Measurements from ENCODE around the gene TGFBI. TPM values are rescaled to one million over a fixed set of nuclear protein-coding genes. Genes with fewer than 3 reads are reported as not detected.

TGFBI gene
- total and polyA plus RNA-seq, 12 donors: 26.8 to 200 (median 104) TPM

DNA sequence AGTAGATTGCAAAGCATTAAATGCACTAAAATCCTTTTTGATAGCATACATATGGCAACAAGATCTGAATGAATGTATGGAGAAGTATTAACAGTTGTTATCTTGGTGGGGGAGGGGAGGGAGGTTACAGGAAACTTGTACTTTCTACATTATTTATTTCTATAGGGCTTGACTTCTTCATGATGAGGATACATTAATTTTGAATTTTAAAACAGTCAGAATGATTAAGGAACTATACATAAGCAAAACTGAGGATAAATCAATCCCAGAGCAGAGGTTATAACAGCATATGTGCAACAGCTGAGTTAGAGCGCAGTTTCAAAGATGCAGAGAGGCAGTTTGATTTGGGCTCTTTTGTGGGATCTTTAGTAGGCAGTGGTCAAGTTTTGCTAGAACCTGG, 80.0 kb downstream of the TGFBI start:
- intact Hi-C loops (cut with DNase I): no loop called here
- H3K4me3 ChIP-seq: no peak overlapping the region
- 93 to 100% (median 100%) methylated on average over 1 of the region's 1 CpG for WGBS, 4 donors

GRCh38 chr5:136109453-136110135, 80.8 kb downstream of the TGFBI start:
- intact Hi-C loops (cut with DNase I): no loop called here

More for the DNA sequence above, 80.0 kb downstream of the TGFBI start:
- TF ChIP-seq POLR2A (IDR thresholded peaks at IDR 0.05): no peak
- TF ChIP-seq, protein P1, sequence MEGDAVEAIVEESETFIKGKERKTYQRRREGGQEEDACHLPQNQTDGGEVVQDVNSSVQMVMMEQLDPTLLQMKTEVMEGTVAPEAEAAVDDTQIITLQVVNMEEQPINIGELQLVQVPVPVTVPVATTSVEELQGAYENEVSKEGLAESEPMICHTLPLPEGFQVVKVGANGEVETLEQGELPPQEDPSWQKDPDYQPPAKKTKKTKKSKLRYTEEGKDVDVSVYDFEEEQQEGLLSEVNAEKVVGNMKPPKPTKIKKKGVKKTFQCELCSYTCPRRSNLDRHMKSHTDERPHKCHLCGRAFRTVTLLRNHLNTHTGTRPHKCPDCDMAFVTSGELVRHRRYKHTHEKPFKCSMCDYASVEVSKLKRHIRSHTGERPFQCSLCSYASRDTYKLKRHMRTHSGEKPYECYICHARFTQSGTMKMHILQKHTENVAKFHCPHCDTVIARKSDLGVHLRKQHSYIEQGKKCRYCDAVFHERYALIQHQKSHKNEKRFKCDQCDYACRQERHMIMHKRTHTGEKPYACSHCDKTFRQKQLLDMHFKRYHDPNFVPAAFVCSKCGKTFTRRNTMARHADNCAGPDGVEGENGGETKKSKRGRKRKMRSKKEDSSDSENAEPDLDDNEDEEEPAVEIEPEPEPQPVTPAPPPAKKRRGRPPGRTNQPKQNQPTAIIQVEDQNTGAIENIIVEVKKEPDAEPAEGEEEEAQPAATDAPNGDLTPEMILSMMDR (IDR thresholded peaks at IDR 0.05): no peak
- Histone ChIP-seq H3K36me3 (replicated peaks in 1 of 2) (no peaks in the 10 kb centered on the region), H3K27me3 (no peaks in the 10 kb centered on the region), H3K9me3 (replicated peaks in 1 of 3) (no peaks in the 10 kb centered on the region), H3K4me1 (replicated peaks in 1 of 2) (no peaks in the 10 kb centered on the region), H3K27ac (no peak overlapping the region)
- DNase-seq: no peak

More at GRCh38 chr5:136109453-136110135, 80.8 kb downstream of the TGFBI start:
- Histone ChIP-seq H3K4me1 (replicated peaks in 1 of 2) (no peaks in the 10 kb centered on the region), H3K27ac (no peak overlapping the region), H3K27me3 (no peaks in the 10 kb centered on the region), H3K4me3 (no peak overlapping the region), H3K9me3 (replicated peaks in 1 of 3) (no peaks in the 10 kb centered on the region), H3K36me3 (replicated peaks in 1 of 2) (no peaks in the 10 kb centered on the region)
- TF ChIP-seq POLR2A (IDR thresholded peaks at IDR 0.05): no peak
- TF ChIP-seq, protein P1 (IDR thresholded peaks at IDR 0.05): no peak
- no peak for DNase-seq
- WGBS, 4 donors: 89 to 92% (median 90%) methylated on average over 5 of the region's 5 CpGs

Small RNA genes within 50 kb of the gene (small RNA-seq; reads per million reads assigned to genes)
- 0.33 to 0.71 reads per million in 2 donors for gene VTRNA2-1

Other genes with a start within 250 kb of the TGFBI start
- gene SLC25A48, start 194.3 kb upstream of the TGFBI start, total RNA-seq: not detected
- not detected for gene SLC25A48, start 194.3 kb upstream of the TGFBI start, polyA plus RNA-seq
- not detected for gene IL9, start 133.1 kb upstream of the TGFBI start, total RNA-seq
- gene IL9, start 133.1 kb upstream of the TGFBI start, polyA plus RNA-seq: not detected
- gene LECT2, start 74.0 kb upstream of the TGFBI start, total RNA-seq: not detected
- not detected for gene LECT2, start 74.0 kb upstream of the TGFBI start, polyA plus RNA-seq
- 10 to 100 TPM; 27.4 to 76.6 (median 54.7) TPM for gene SMAD5, start 103.9 kb downstream of the TGFBI start, total RNA-seq
- gene SMAD5, start 103.9 kb downstream of the TGFBI start, polyA plus RNA-seq: 10 to 100 TPM in 1 of 3 donors, 1 to 10 TPM in 2; 6.4 to 31.9 (median 6.9) TPM
- gene SMIM32, start 164.2 kb downstream of the TGFBI start, total RNA-seq: not detected
- not detected for gene SMIM32, start 164.2 kb downstream of the TGFBI start, polyA plus RNA-seq

All from adrenal gland (tissue), 12 donors.